A549 treated with RU486 at 1 μM for 4 hours (cell line): ENCODE measurements around the gene PAPOLA. TPM values are rescaled to one million over a fixed set of nuclear protein-coding genes. Genes with fewer than 3 reads are reported as not detected.

Experiments used
- total RNA-seq: library from RNA; stranded (reverse); fragments of 200-300 nt; extraction: Qiagen RNA extraction; gene quantifications from 5 replicates; pipeline ENCODE4 v1.2.3, GENCODE V29; 2022; ENCODE audit warnings: low read depth

Gene PAPOLA
- total RNA-seq, result 59.9 to 96.8 TPM (median 91.7 TPM) in 5 replicates

DNA sequence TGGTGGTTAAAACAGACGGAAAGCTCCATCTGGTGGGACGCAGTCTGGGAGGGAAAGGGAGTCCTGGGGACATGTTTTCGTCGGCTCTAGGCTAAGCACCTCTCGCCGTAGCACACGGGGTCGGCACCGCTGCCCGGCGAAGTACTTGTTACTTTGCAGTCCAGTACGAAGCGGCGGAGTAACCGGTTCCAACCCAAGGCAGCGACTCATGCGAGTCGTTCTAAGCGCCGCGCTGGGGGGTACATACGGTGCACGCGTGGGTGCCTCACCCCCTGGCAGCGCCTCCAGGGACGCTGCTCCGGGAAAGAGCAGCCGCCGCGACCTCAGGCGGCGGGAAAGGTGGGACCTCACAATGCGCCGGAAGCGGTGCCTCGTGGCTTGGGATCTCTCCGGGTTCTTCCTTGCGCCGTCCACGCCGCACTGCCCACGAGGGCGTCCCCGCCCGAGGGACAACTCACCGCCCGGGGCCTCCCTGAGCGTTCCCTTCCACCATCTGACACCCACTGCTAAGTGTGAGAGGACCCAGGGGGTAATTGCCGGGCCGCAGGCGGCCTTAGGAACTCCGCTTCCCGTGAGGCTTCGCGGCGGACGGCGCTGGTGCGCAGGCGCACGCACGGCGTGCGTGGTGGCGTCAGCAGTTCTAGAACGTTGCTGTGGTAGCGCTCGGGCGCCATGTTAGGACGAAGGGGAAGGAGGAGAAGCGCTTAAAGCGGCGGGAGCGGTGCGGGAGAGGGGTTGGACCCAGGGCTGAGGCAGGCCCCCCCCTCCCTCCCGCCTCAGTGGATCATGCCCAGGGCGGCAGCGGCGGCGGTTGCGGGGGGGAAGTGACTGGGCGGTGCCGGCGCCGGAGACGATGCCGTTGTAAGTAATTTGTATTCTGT lies at the start of gene PAPOLA:
Gene PAPOLA (plus strand): TSS at position 643 of the 881 bp plus-strand sequence. CDS start 211 bp downstream, at position 854.

Other genes starting within 250 kb of the PAPOLA start
- 0.45 to 1.3 TPM (median 0.87 TPM) in 5 replicates for gene BDKRB1, start 246.2 kb upstream of the PAPOLA start, total RNA-seq
- gene ATG2B, start 139.0 kb upstream of the PAPOLA start, total RNA-seq, result 7.9 to 11.5 TPM (median 8.3 TPM) in 5 replicates
- gene GSKIP, start 138.9 kb upstream of the PAPOLA start, total RNA-seq, result 15.2 to 23.0 TPM (median 19.3 TPM) in 5 replicates
- 2.0 to 3.9 TPM (median 2.2 TPM) in 5 replicates for gene AK7, start 110.3 kb upstream of the PAPOLA start, total RNA-seq